Measurements from ENCODE around the gene DHRS9. TPM values are rescaled to one million over a fixed set of nuclear protein-coding genes. Genes with fewer than 3 reads are reported as not detected.

DHRS9 gene
- total RNA-seq, 1 experiment from 2014 or later: 0.22 TPM

GRCh38 chr2:169065422-169065821 lies 3.9 kb upstream of the DHRS9 start:
- no peaks in the 10 kb centered on the region for H3K9me2 ChIP-seq (replicated peaks; ENCODE audit: low read length)
- POLR2A ChIA-PET (ENCODE audit: unreplicated experiment): no interaction called here
- TF ChIP-seq CTCF (conservative IDR thresholded peaks at IDR 0.05; ENCODE audit: low read depth, low read length): no peak
- TF ChIP-seq EZH2 (IDR thresholded peaks at IDR 0.05; ENCODE audit: low read length, unreplicated experiment): no peak
- TF ChIP-seq EZH2phosphoT487 (IDR thresholded peaks at IDR 0.05; ENCODE audit: borderline replicate concordance, low read length): no peak
- H3K4me3 ChIP-seq (ENCODE audit: low read length): no peak overlapping the region
- CTCF ChIA-PET: no interaction called here
- H3K79me2 ChIP-seq (ENCODE audit: low read length): no peaks in the 10 kb centered on the region
- DNase-seq (peak; percentile 30), ATAC-seq (no peak)
- H3F3A ChIP-seq (ENCODE audit: low read length, unreplicated experiment): no peaks in the 10 kb centered on the region
- no peaks in the 10 kb centered on the region for H4K20me1 ChIP-seq (ENCODE audit: low read length)
- H3K9ac ChIP-seq (ENCODE audit: low read length): no peak overlapping the region
- no TSS peak for BruUV-seq (replicated peaks)
- no peak overlapping the region for H3K27ac ChIP-seq (ENCODE audit: low read length)
- intact Hi-C loops (cut with micrococcal nuclease): loop anchor here (5.0 to 10.0 kb wide), 2 partner anchors 53 to 101 kb away; no protein-coding TSS in a partner anchor
- peaks cover 25% of the 10 kb centered on the region for H3K4me1 ChIP-seq (ENCODE audit: insufficient read depth, low read length)
- H3K9me3 ChIP-seq (ENCODE audit: low read length): no peaks in the 10 kb centered on the region
- H3K4me2 ChIP-seq (ENCODE audit: low read length): no peak overlapping the region
- H2AFZ ChIP-seq (ENCODE audit: low read length): no peak overlapping the region
- no peaks in the 10 kb centered on the region for H3K36me3 ChIP-seq (ENCODE audit: low read depth, low read length)
- no peaks in the 10 kb centered on the region for H3K27me3 ChIP-seq (ENCODE audit: low read length)

- Histone ChIP-seq H2AFZ (ENCODE audit: low read length) (no peak overlapping the region), H3K79me2 (ENCODE audit: low read length) (no peaks in the 10 kb centered on the region), H3F3A (ENCODE audit: low read length, unreplicated experiment) (no peaks in the 10 kb centered on the region), H3K27me3 (ENCODE audit: low read length) (no peaks in the 10 kb centered on the region), H3K4me2 (ENCODE audit: low read length) (no peak overlapping the region), H3K9me2 (replicated peaks; ENCODE audit: low read length) (no peaks in the 10 kb centered on the region), H3K4me3 (ENCODE audit: low read length) (no peak overlapping the region), H3K9ac (ENCODE audit: low read length) (no peak overlapping the region), H4K20me1 (ENCODE audit: low read length) (no peaks in the 10 kb centered on the region), H3K4me1 (ENCODE audit: insufficient read depth, low read length) (peaks cover 25% of the 10 kb centered on the region), H3K36me3 (ENCODE audit: low read depth, low read length) (no peaks in the 10 kb centered on the region), H3K27ac (ENCODE audit: low read length) (no peak overlapping the region), H3K9me3 (ENCODE audit: low read length) (no peaks in the 10 kb centered on the region)
- ATAC-seq (no peak), DNase-seq (no peak)
- no peak for TF ChIP-seq EZH2 (IDR thresholded peaks at IDR 0.05; ENCODE audit: low read length, unreplicated experiment)
- TF ChIP-seq CTCF (conservative IDR thresholded peaks at IDR 0.05; ENCODE audit: low read depth, low read length): no peak
- no peak for TF ChIP-seq EZH2phosphoT487 (IDR thresholded peaks at IDR 0.05; ENCODE audit: borderline replicate concordance, low read length)
- CTCF ChIA-PET: no interaction called here
- POLR2A ChIA-PET (ENCODE audit: unreplicated experiment): no interaction called here
- intact Hi-C loops (cut with micrococcal nuclease): loop anchor here (2.0 to 10.0 kb wide), 3 partner anchors 27 to 101 kb away; no protein-coding TSS in a partner anchor
- BruUV-seq (replicated peaks): no TSS peak
These were observed 3.4 kb upstream of the DHRS9 start for GRCh38 chr2:169065864-169066517.

- H3K27me3 ChIP-seq (ENCODE audit: low read length): no peaks in the 10 kb centered on the region
- H3K9me3 ChIP-seq (ENCODE audit: low read length): no peaks in the 10 kb centered on the region
- ChIA-PET CTCF (no interaction called here), POLR2A (ENCODE audit: unreplicated experiment) (no interaction called here)
- DNase-seq (no peak), ATAC-seq (peak; percentile 15; the same call in 1 of the 2 replicates)
- H3K9ac ChIP-seq (ENCODE audit: low read length): no peak overlapping the region
- H3K9me2 ChIP-seq (replicated peaks; ENCODE audit: low read length): no peaks in the 10 kb centered on the region
- no peak overlapping the region for H3K27ac ChIP-seq (ENCODE audit: low read length)
- H3K79me2 ChIP-seq (ENCODE audit: low read length): no peaks in the 10 kb centered on the region
- H3K36me3 ChIP-seq (ENCODE audit: low read depth, low read length): no peaks in the 10 kb centered on the region
- no peak overlapping the region for H3K4me3 ChIP-seq (ENCODE audit: low read length)
- BruUV-seq (replicated peaks): no TSS peak
- no peak for TF ChIP-seq EZH2phosphoT487 (IDR thresholded peaks at IDR 0.05; ENCODE audit: borderline replicate concordance, low read length)
- TF ChIP-seq CTCF (conservative IDR thresholded peaks at IDR 0.05; ENCODE audit: low read depth, low read length): no peak
- TF ChIP-seq EZH2 (IDR thresholded peaks at IDR 0.05; ENCODE audit: low read length, unreplicated experiment): no peak
- peaks cover 31% of the 10 kb centered on the region for H3K4me1 ChIP-seq (ENCODE audit: insufficient read depth, low read length)
- H3F3A ChIP-seq (ENCODE audit: low read length, unreplicated experiment): no peaks in the 10 kb centered on the region
- intact Hi-C loops (cut with micrococcal nuclease): loop anchor here (2.0 to 10.0 kb wide), 3 partner anchors 28 to 102 kb away; no protein-coding TSS in a partner anchor
- H3K4me2 ChIP-seq (ENCODE audit: low read length): no peak overlapping the region
- no peak overlapping the region for H2AFZ ChIP-seq (ENCODE audit: low read length)
- H4K20me1 ChIP-seq (ENCODE audit: low read length): no peaks in the 10 kb centered on the region
These were observed 2.5 kb upstream of the DHRS9 start for GRCh38 chr2:169066897-169067296.
